ENCODE results near the gene TRIP13.
"Not testable (repeated sequence)": the region's sequence is repeated elsewhere in the genome, so short reads cannot be mapped to it uniquely, and the experiment has no call there.

Gene TRIP13

GRCh38 chr5:889075-889710 is 3.5 kb upstream of the TRIP13 start:
- no peak for DNase-seq

GRCh38 chr5:891117-891836 is 1.4 kb upstream of the TRIP13 start:
- DNase-seq = no peak

- peak in 3 of 51 donors; percentile 18 to 51 (median 19) for DNase-seq
Observed at GRCh38 chr5:891837-892393, 769 bp upstream of the TRIP13 start.

GRCh38 chr5:893137-893506 is 438 bp downstream of the TRIP13 start:
- DNase-seq = no peak

- no peak for DNase-seq
Observed at GRCh38 chr5:893711-894110, 1.0 kb downstream of the TRIP13 start.

GRCh38 chr5:900781-901180 is 8.1 kb downstream of the TRIP13 start:
- no peak for DNase-seq

- DNase-seq = no peak
Observed at GRCh38 chr5:902129-902916, 9.6 kb downstream of the TRIP13 start.

- no peak for DNase-seq
Observed at GRCh38 chr5:903756-904096, 11.0 kb downstream of the TRIP13 start.

GRCh38 chr5:905139-905642 is 12.5 kb downstream of the TRIP13 start:
- no peak for DNase-seq

GRCh38 chr5:907366-907910 is 14.8 kb downstream of the TRIP13 start:
- DNase-seq = no peak

- DNase-seq = no peak
Observed at GRCh38 chr5:908172-908571, 15.5 kb downstream of the TRIP13 start.

- no peak for DNase-seq
Observed at GRCh38 chr5:909086-909485, 16.4 kb downstream of the TRIP13 start.

- DNase-seq = no peak
Observed at GRCh38 chr5:909994-910768, 17.5 kb downstream of the TRIP13 start.

GRCh38 chr5:910769-911160 is 18.1 kb downstream of the TRIP13 start:
- no peak for DNase-seq

GRCh38 chr5:911601-912000 is 18.9 kb downstream of the TRIP13 start:
- DNase-seq = no peak

- peak in 20 of 51 donors; percentile 5 to 83 (median 34) for DNase-seq
Observed at GRCh38 chr5:912280-913091, 19.8 kb downstream of the TRIP13 start.

GRCh38 chr5:914174-914573 is 21.5 kb downstream of the TRIP13 start:
- DNase-seq = no peak

GRCh38 chr5:914612-915011 is 21.9 kb downstream of the TRIP13 start:
- no peak for DNase-seq

- DNase-seq = not testable (repeated sequence)
Observed at GRCh38 chr5:915346-915745, 22.7 kb downstream of the TRIP13 start.

- DNase-seq = no peak
Observed at GRCh38 chr5:915946-916345, 23.3 kb downstream of the TRIP13 start.

Measured in hypothalamus (tissue), 51 donors.